NB4 (cell line): ENCODE measurements around the gene SCUBE3.

Source experiments
- CTCF ChIP-seq: IDR thresholded peaks from one replicate; pipeline ENCODE4 v1.5.1; 2012; ENCODE audit warnings: low read depth, low read length
- POLR2A ChIP-seq: IDR thresholded peaks from 2 replicates; pipeline ENCODE4 v1.6.1; 2011; ENCODE audit warnings: mild to moderate bottlenecking; ENCODE audit not compliant: insufficient read length; ENCODE audit errors: extremely low read depth

DNA sequence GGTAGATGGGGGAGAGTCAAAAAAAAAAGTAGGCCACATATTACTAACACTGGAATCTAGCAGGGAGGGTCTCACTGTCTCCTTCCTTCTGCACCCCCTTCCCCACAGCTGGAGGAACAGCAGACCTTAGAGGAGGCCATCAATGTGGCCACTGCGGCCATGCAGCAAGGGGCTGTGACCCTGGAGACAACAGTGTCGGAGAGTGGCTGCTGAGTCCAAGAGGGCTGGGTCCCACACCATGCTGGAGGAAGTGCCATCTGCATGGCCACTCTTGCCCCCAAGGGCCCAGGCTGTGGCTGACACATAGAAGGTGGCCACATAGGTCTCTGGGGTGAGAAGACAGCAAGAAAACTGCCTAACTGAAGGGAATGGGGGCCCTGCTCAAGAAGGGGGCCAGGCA is 81.3 kb downstream of the SCUBE3 start:
- TF ChIP-seq POLR2A (no peak), CTCF (no peak)
